ENCODE results near the gene TNP1.

The TNP1 gene, protein sequence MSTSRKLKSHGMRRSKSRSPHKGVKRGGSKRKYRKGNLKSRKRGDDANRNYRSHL

DNA sequence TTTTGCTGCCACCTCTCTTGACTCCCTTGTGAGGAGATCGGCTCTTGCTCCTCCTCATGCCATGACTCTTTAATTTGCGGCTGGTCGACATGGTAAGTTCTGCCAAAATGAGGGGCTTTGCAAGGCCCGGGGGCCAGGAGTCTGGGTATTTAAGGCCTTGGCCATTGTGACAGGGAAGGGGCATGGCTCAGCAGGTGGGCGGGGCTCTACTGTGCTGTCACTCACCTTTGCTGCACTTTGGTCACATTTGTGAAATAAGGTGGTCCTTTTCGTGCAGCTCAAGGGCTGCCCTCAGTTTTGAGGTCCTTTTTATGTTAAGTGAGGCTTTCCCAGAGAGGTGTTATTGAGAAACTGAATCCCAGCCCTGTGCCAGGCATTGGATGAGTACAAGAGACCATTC lies at the start of gene TNP1:
TSS of gene TNP1 (minus strand) at position 121 of the 400 bp plus-strand sequence. CDS start at position 91, 30 bp downstream.
- no peak for DNase-seq

DNA sequence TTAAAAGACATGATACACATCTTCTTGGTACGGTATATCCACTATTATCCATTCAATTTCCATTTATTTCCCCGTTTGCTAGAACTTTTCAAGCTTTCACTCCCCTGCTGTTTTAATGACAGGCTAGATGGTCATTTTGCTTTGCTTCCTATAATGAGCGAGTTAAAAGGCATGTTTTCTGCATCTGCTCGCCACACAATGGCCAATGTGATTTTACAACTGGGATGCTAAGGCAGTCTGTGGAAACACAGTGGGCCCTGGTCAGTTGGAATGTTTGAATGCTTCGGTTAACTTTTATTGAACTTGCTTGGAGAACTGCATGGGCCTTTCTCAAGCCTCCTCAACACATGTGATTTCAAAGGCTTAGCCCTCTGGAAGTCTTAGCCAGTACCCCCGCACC lies 48.4 kb upstream of the TNP1 start:
- DNase-seq: no peak

DNA sequence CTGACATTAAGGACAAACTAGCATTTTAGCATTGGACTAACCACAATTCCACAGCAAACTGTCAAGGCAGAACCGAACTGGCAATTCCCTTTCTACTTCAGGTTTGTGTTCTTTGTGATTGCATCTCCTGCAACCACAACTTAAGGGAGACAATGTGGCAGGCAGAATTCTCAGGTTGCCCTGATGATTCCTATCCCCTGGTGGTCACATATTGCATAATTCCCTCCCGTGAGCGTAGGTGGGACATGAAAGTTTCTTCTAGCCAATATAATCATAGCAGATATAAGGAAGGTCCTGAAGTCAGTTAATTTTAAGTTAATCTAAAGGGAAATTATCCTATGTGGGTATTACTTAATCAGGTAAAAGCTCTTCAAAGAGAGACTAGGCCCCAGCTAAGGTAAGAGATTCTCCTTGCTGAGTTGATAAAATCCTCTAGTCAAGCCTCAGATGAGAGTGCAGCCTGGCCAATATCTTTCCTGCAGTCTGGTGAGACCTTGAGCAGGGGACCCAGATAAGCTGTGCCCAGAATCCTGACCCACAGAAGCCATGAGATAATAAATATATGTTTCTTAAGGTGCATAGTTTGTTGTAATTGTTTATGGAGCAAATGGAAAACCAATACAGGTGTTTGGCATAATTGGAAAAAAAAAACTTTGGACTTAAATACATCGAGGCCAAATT lies 45.9 kb upstream of the TNP1 start:
- DNase-seq: no peak

DNA sequence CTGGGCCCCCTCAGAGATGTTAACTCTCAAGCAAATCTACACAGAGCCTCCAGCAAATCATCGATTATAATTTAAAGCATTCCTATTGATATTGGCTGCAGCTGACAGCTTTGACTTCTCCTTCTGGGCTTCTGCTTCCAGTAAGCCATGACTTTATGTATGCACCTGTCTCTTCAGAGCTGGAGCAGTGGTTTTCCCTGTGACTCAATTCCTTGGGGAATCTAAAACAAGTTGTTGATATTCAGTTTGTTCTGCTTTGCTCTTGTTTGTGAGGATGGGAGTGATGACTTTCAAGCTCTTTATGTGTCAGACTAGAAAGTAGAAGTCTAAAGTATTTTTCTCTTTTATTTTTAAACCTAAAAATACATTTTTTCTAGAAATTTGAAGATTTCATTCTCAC lies 45.1 kb upstream of the TNP1 start:
- DNase-seq: no peak

DNA sequence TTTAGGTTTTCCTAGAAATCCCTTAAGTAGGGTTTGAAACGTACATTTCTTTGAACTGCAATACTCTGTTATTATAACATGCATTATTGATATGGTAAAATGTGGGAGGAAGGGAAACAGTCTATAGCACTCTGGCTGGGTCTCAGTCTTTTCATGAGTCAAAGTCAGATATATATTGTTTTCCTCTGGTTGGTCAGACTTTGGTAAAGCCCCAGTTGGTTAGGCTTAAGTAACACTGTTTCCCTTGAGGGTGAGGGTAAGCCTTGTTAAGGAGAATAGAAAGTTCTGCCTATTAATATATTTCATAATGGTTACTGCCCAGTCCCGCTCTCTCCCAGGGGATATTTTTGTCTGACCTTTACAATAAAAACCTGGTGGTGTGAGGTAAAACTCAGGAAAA lies 44.7 kb upstream of the TNP1 start:
- no peak for DNase-seq

DNA sequence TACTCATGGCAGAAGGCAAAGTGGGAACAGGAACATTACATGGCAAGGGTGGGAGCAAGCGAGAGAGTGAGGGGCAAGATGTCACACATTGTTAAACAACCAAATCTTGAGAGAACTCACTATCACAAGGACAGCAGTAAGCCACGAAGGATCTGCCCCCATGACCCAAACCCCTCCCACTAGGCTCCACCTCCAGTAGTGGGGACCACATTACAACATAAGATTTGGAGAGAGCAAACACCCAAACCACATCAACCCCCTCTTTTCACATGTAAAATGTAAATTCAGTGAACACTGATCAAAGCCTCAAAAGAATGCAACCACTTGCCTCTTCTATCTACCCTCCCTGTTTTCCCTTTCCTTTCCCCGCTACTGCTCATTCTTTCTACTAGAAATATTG lies 43.6 kb upstream of the TNP1 start:
- no peak for DNase-seq

DNA sequence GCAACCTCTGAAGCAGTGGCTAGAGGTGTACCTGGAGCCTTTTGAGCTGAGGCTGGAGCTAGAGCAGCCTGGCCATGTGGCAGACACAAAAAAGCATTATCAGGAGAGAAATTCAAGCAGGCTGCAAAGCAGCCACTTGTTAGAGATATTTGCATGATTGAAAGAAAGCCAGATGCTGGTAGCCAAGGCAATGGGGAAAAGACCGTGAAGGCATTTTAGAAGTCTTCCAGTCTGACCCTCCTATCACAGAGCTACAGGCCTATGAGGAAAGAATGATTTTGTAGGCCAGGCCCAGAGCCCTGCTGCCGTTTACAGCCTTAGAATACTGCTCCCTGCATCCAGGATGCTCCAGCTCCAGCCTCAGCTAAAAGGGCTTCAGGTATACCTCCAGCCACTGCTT lies 41.4 kb upstream of the TNP1 start:
- no peak for DNase-seq

DNA sequence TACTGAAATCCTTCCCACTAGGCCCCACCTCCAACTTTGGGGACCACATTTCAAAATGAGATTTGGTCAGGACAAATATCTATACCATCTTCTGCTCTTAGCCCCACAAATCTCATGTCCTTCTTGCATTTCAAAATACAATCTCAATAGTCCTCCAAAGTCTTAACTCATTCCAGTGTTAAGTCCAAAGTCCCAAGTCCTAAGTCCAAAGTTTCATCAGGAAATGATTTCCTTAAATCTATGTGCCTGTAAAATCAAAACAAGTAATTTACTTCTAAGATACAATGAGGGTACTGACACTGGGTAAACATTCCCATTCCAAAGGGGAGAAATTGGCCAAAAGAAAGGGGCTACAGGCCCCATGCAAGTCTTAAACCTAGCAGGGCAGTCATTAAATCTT lies 40.5 kb upstream of the TNP1 start:
- DNase-seq: no peak

DNA sequence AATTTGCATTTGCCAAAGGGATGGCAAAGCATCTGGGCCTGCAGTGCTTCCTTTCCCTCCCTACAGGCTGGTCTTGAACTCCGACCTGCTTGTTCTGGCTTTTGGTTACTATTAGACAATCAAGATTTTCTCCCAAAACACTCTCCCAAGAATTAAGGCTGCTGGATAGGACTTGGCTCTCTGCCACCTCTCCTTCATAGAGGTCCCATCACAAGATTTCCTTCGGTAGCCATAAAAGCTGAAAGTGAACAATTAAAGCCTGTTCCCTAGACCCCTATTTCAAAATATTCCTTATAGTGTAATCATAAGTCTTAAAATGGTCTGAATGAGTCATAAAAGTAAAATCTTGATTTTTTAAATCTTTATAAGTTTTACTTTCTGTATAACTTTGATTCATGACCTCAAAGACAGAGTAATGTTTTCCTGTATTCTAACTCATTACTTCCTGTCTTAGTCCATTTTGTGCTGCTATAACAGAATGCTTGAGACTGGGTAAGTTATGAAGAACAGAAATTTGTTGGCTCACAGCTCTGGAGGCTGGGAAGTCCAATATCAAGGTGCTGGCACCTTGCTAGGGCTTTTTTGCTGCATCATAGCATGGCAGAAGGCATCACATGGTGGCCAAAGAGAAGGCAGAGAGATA lies 37.8 kb upstream of the TNP1 start:
- no peak for DNase-seq

DNA sequence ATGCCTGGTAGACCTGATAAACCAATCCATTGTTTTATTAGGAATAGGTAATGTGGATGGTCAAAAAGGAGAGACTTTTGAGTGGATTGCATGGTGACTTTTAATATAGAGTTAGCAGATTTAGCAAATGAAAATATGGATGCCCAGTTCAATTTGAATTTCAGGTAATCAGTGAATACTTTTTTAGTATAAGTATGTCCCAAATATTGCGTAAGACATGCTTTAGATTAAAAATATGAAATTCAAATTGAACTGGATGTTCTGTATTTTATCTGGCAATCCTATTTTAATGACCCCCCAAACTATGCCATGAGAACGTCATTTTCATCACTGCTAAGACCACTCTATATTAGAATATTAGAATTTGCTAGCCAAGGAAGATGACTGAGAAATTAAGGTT lies 30.3 kb upstream of the TNP1 start:
- no peak for DNase-seq

DNA sequence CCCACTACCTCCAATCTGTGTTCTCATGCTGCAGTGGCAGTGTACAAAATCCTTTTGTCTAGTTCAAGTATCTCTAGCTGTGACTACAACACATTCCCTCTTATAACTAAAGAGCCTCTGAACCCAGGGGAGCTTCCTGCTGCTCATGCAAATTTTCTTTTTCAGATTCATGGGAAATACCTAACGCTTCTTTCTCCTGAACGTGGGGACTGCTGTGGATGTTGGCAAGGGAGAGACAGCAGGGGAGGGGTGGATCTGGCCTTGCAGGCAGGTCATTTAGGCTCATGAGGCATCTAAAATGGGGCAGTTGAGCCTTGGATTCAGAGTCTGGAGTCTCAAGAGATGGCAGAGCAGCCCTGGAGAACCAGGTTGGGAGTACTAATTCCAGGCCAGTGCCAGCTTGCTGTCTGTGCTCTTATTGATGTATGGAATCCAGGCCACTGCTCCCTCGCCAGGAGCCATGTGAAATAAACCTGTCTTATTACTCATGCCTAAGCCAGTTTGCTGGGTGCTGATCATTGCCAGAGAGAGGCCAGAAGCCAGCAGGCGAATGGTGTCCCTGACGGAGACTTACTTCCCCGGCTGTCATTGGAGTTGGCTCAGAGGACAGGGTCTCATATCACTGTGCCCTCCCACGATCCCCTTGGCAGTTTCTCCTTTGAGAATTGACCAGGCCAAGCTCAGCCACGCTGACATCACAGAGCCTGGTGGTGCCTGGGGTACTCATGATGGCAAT lies 29.2 kb upstream of the TNP1 start:
- DNase-seq: no peak

DNA sequence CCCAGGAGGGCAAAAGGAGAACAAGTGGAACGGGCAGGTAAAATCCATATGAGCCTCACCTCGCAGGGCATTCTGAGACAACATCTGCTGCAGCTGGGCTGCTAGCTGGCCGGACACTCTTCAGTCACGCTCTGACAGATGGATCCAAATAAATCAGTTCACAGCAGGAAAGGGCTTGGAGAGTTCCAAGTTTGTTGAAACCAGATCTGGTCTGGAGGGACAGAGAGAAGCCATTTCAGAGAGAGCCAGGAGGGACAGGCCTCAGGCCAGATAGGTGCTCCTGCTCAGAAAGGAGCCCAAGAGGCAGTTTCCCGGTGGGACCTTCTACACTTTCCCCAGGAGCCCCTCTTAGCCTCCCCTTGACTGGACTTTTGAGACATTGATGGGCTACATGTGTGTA lies 28.2 kb upstream of the TNP1 start:
- no peak for DNase-seq

DNA sequence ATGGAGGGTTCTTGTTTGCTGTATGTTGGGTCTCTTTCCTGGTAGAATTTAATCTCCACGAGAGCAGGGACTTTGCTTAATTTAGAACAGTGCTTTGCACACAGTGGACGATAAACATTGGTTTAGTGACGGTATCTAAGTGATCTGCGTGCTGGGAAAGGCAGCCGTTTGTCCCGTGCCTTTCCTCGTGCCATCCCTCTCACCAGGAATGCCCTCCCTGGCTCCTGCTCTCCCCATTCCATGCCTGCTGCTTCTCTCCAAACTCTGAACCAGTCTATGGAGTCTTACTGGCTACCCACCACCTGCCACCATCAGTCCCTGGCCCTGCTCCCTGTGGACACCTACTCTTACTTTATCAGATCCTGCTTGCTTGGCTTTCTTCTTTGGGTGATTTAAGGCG lies 27.3 kb upstream of the TNP1 start:
- DNase-seq: no peak

DNA sequence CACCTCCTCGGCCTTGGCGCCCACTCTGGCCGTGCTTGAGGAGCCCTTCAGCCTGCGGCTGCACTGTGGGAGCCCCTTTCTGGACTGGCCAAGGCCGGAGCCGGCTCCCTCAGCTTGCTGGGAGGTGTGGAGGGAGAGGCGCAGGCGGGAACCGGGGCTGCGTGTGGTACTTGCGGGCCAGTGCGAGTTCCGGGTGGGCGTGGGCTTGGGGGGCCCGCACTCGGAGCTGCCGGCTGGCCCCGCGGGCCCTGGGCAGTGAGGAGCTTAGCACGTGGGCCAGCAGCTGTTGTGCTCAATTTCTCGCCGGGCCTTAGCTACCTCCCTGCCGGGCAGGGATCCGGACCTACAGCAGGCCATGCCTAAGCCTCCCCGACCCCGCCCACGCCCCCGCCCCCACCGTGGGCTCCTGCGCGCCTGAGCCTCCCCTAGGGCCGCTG lies 25.3 kb upstream of the TNP1 start:
- DNase-seq: no peak

DNA sequence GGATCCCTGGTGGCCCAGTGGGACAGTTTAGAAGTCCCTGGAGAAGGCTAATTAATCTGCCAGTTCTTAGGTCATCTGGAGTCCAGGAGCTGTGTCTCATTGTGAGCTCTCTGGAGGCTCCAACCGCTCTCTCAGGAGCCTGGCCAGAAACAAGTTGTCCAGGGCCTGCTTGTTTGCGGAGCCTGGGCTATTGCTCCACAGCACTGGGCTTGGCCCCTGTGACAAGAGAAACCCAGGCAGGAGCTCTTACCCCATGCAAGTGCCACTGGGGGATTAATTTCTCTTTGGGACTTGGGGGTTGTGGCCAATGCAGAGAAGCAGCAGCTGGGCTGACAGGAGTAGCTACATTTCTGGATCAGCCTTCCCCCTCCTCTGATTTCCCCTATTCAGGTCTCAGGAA lies 24.5 kb upstream of the TNP1 start:
- DNase-seq: no peak

DNA sequence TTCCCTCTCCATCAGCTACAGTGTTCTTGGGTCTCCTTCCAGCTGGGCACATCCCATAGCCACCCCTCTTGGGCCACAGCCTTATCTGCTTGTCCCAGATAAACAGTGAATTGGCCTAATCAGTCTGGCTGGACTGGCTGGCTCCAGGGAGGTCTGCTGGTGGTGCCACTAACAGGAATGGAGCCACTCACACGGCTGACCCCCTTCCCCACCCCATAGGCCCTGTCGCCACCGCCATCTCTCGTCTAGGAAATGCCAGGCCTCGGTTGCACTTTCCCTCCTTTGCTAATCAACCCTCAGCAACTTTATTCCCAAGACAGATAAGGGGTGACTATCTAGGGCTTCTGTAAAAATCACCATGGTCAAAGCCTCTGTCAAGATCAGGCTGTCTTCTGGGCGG lies 23.0 kb upstream of the TNP1 start:
- DNase-seq: no peak

DNA sequence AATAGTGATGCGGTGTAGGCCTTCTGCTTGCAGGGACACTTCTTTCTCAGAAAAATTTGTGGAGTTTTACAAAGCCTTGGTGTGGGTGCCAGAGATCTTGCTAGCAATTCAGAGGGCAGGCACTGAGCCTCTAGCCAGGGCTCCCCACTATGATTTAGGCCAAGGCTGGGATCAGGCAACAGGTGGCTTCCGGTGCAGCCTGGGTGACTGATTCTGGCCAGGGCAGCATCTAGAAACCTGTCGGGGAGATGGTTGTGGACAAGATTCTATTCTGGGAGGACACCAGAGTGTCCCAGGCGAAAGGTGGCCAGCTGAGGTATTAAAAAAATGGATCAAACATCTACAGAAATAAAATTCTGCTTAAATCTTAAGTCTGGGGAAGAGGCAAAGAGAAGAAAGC lies 21.5 kb upstream of the TNP1 start:
- DNase-seq: no peak

DNA sequence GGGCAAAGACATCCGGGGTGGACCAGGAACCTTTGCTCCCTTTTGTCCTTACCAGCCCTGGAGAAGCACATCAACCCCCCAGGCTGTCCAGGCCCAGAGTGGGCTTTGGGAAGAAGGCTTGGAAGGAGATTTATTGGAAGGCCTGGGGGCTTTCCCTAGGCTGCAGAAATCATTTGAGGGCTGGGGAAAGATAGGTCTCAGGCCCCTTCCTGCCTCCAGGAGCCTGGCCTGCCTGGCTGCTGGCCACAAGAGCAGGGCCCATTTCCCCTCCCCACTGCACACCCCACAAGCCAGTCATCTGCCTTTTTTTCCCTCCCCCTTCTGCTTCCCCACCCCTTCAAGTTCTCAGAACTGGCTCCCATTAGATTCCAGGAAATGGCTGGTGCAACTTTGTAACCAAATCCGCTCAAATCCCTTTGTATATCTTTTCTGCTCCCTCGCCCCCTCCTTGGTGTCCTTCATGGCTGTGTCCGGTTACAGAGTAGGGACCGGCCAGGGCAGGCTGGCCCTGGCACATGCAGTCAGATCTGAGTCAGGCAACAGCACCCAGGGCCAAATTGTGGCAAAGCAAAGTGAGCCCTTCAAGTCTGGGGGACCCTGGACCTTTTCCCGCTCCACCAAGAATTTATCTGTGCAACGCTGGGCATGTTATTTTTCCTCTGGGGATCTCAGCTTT lies 20.8 kb upstream of the TNP1 start:
- no peak for DNase-seq

DNA sequence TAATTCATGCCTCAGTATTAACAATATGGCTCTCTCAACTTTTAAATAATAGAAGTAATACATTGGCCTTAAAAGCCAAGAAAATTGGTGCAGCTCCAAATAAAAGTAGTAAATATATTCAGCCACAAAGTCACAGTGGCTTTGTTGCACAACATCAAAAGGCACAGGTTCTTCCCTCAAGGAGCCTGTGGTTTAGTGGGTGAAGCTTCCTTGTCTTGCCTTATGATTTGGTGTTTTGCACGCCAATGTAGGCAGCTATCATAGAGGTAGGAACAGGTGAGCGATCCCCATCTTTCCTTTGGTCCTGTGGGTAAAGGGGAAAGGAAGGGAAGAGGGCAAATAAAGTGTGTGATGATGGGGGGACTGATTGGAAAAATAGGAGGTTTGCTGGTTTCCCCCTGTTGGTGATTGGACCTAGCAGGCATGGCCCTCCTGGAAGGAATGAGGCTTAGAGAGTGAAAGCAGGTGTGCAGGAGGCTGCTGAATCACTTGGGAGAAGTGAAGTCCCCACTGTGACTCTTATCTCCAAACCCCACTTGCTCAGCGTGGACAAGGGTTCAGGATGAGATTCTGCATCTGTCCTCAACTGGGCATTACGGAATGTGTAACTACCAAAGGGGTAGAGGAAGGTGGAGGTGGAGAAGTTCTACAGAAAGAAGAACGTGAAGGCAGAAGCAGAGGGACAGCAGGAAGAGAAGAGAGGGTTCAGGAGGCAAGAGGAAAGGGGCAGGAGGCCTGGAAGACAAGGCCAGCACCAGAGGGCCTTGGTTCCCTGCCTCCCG lies 20.1 kb upstream of the TNP1 start:
- no peak for DNase-seq

DNA sequence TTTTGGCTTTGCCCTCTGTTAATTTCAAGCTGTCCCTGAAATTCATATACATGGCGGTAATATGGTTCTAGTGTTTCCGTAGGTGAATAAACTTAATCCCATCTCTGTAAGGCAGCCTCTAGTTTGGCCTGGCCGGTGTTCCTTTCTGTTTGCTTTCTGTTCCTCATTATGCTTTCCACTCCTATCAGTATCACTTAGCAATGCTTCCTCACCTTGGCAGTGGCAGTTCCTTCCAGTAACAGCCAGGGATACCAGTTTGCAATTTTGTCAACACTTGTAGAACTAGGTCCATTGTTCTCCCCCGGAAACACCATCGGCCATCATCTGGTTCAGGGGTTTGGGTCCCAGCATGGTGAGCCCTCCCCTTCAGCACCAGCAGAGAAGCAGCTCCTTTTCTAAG lies 18.2 kb upstream of the TNP1 start:
- no peak for DNase-seq

DNA sequence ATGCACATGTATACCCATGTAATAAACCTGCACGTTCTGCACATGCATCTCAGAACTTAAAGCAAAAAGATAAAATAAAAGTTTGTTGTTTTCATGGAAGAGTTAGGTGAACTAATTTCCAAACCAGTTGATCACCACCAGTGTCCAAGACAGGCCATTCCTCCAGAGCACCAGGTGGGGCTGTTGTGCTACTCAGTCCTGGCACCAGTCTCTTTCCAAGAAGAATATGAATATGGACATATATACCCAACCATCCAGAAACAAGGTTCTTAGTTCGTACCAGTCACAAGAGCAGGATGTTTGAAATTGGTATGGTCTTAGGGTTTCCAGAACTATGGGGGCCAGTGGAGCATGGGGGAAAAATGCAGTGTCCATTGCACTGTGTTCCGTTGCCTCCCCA lies 17.2 kb upstream of the TNP1 start:
- DNase-seq: no peak

DNA sequence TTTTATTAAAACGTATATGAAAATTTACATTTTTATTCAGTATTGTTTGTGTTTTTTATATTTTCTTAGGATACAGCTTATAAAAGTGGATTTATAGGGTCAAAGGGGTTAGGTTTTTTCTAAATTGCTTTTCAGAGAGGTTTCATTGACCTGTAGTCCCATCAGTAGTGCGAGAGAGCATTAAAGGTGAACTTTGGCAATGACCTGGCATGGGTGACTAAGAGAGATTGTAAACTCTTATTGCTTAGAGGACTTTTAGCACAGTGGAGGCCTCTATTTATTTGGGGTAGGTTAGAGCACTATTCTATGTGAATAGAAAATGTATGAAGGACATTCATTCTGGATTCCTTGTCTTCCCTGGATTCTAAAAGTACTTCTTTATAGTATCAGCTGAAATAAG lies 16.0 kb upstream of the TNP1 start:
- no peak for DNase-seq

DNA sequence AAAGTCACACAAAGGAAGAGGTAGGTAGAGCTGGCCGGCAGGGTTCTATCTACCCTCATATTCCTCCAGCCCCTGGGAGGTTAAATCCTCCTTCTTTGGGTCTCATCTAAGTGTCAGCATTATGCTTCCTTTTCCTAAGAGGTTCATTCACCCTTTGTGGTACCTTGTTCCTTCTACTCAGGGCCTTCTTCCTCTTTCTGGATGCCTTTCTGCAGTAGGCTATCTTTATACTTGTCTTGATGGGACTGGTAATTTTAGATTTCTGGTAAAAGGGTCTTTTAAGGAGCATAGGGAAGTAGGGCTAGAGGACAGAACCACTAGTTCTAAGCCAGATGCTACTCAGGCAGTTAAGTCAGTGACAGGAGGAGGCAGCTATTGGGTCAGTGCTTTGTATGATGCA lies 13.7 kb upstream of the TNP1 start:
- no peak for DNase-seq
